DMS79 treated with DMSO at 0.1 percent for 48 hours (cell line): ENCODE results near the gene ARID3A.
"Not testable (repeated sequence)": the region's sequence is repeated elsewhere in the genome, so short reads cannot be mapped to it uniquely, and the experiment has no call there.

Experiments
- DNase-seq: peaks from one replicate; lab custom pipeline; 2025; lab: John Stamatoyannopoulos, UW

The ARID3A gene

GRCh38 chr19:925526-926322 is at the start of gene ARID3A:
TSS of gene ARID3A (plus strand) at chr19:926035. CDS start at chr19:929529, 3,494 bp downstream.
- DNase-seq = peak; percentile 72

GRCh38 chr19:876089-876488 is 49.7 kb upstream of the ARID3A start:
- DNase-seq = no peak

- no peak for DNase-seq
Measured at GRCh38 chr19:876780-877314, 49.0 kb upstream of the ARID3A start.

- DNase-seq = not testable (repeated sequence)
Measured at GRCh38 chr19:877992-878660, 47.7 kb upstream of the ARID3A start.

GRCh38 chr19:878751-879561 is 46.9 kb upstream of the ARID3A start:
- DNase-seq = not testable (repeated sequence)

- DNase-seq = no peak
Measured at GRCh38 chr19:879711-880438, 46.0 kb upstream of the ARID3A start.

- no peak for DNase-seq
Measured at GRCh38 chr19:881385-882071, 44.3 kb upstream of the ARID3A start.

GRCh38 chr19:882871-883497 is 42.9 kb upstream of the ARID3A start:
- no peak for DNase-seq

GRCh38 chr19:883661-884211 is 42.1 kb upstream of the ARID3A start:
- peak; percentile 84 for DNase-seq

GRCh38 chr19:884420-885211 is 41.2 kb upstream of the ARID3A start:
- no peak for DNase-seq

GRCh38 chr19:885536-886224 is 40.2 kb upstream of the ARID3A start:
- no peak for DNase-seq

GRCh38 chr19:887072-887471 is 38.8 kb upstream of the ARID3A start:
- DNase-seq = no peak

GRCh38 chr19:887599-887998 is 38.2 kb upstream of the ARID3A start:
- DNase-seq = no peak

- DNase-seq = no peak
Measured at GRCh38 chr19:888581-889385, 37.1 kb upstream of the ARID3A start.

- DNase-seq = no peak
Measured at GRCh38 chr19:889662-890295, 36.1 kb upstream of the ARID3A start.

- DNase-seq = no peak
Measured at GRCh38 chr19:890831-891230, 35.0 kb upstream of the ARID3A start.

GRCh38 chr19:891421-892200 is 34.2 kb upstream of the ARID3A start:
- DNase-seq = not testable (repeated sequence)
